CD4-positive, alpha-beta T cell (primary cell): ENCODE measurements around the gene ALK. TPM values are rescaled to one million over a fixed set of nuclear protein-coding genes. Genes with fewer than 3 reads are reported as not detected.

Source experiments
- ATAC-seq: fragments of 200-7000 bp; cut with Tn5 transposase; one replicate; pipeline ENCODE4 v1.10.0; 2022; ENCODE audit warnings: mild to moderate bottlenecking; ENCODE audit not compliant: poor library complexity
- CTCF ChIA-PET: fragments of 350-600 bp; sonication (Branson Sonifier 250); formaldehyde crosslinking; loops from one replicate; lab custom pipeline; 2021; ENCODE audit warnings: antibody characterized with exemption, inconsistent platforms; lab: Charles Lee
- POLR2A ChIA-PET: fragments of 350-600 bp; sonication (Branson Sonifier 250); formaldehyde crosslinking; loops from one replicate; lab custom pipeline; 2021; ENCODE audit warnings: antibody characterized with exemption, inconsistent platforms; lab: Charles Lee
- DNase-seq, 14 experiments: peaks; one replicate each; pipeline ENCODE4 v3.0.0-alpha.2; 2013 to 2020; ENCODE audit warnings: mixed read lengths in 2 of 14
- H3K27ac ChIP-seq, 2 donors: one replicate each; pipeline versions ENCODE4 v1.5.1 to v1.7.0; 2013; ENCODE audit warnings: low read length in 2 of 2, low read depth in 1 of 2, mild to moderate bottlenecking in 1 of 2
- H3K27me3 ChIP-seq, 2 experiments: 1 replicate in 1 of 2; 2 replicates in 1 of 2; pipeline versions ENCODE4 v1.6.1 to v1.7.0; 2013; ENCODE audit warnings: low read length in 2 of 2, control low read depth in 1 of 2, mild to moderate bottlenecking in 1 of 2, moderate library complexity in 1 of 2; ENCODE audit not compliant: insufficient read depth in 2 of 2, control insufficient read depth in 1 of 2
- H3K36me3 ChIP-seq: one replicate; pipeline ENCODE4 v1.6.1; 2013; ENCODE audit warnings: low read length, control low read depth; ENCODE audit not compliant: insufficient read depth
- H3K4me1 ChIP-seq: one replicate; pipeline ENCODE4 v1.6.1; 2013; ENCODE audit warnings: low read length, control low read depth; ENCODE audit not compliant: insufficient read depth
- H3K4me3 ChIP-seq: one replicate; pipeline ENCODE4 v1.5.1; 2013; ENCODE audit warnings: mild to moderate bottlenecking, low read length, moderate library complexity
- H3K9me3 ChIP-seq, 2 experiments: 1 replicate in 1 of 2; 2 replicates in 1 of 2; pipeline versions ENCODE4 v1.6.1 to v1.7.0; 2013; ENCODE audit warnings: low read length in 2 of 2, mild to moderate bottlenecking in 2 of 2, control low read depth in 1 of 2, moderate library complexity in 1 of 2; ENCODE audit not compliant: control insufficient read depth in 1 of 2, insufficient read depth in 1 of 2
- H3K27ac Mint-ChIP-seq: one replicate; pipeline ENCODE4 v1.8.0; 2020; ENCODE audit warnings: mixed read lengths
- H3K27me3 Mint-ChIP-seq: one replicate; pipeline ENCODE4 v1.8.0; 2021; ENCODE audit warnings: mixed read lengths
- H3K36me3 Mint-ChIP-seq: one replicate; pipeline ENCODE4 v1.8.0; 2021; ENCODE audit warnings: low read depth, mixed read lengths
- H3K4me1 Mint-ChIP-seq: one replicate; pipeline ENCODE4 v1.8.0; 2021; ENCODE audit warnings: low read depth, mixed read lengths
- H3K4me3 Mint-ChIP-seq: one replicate; pipeline ENCODE4 v1.8.0; 2020; ENCODE audit warnings: mild to moderate bottlenecking, mixed read lengths
- H3K9me3 Mint-ChIP-seq: one replicate; pipeline ENCODE4 v1.8.0; 2020; ENCODE audit warnings: mixed read lengths
- CTCF ChIP-seq: fragments of 200-600 bp; IDR thresholded peaks from one replicate; pipeline ENCODE4 v1.8.0; 2022; ENCODE audit warnings: antibody characterized with exemption, mild to moderate bottlenecking
- intact Hi-C, 2 experiments: fragments of 100-400 bp; cut with DNase I in 1 of 2; cut with micrococcal nuclease in 1 of 2; formaldehyde crosslinking; loops; one replicate each; pipeline versions ENCODE4 v1.15.1 to v1.9.0; 2023 to 2025; cut with DNase I, micrococcal nuclease
- total RNA-seq, 174 experiments: library from RNA in 2 of 174; stranded (reverse) in 2 of 174; gene quantifications; one replicate each; pipeline ENCODE4 v1.2.3 and lab custom pipeline; 2021 to 2026

Gene ALK
- total RNA-seq, 2 experiments from 2014 or later = not detected

- ATAC-seq (no peak), DNase-seq (no peak)
- intact Hi-C loops = no loop called here
- Histone ChIP-seq H3K4me3 (no peak overlapping the region), H3K36me3 (no peaks in the 10 kb centered on the region), H3K27ac (no peak overlapping the region), H3K4me1 (no peaks in the 10 kb centered on the region), H3K27me3 (peaks cover 0 to 5% of the 10 kb centered on the region in 2 experiments), H3K9me3 (no peaks in the 10 kb centered on the region)
- Mint-ChIP-seq H3K4me3 (no peak overlapping the region), H3K36me3 (no peaks in the 10 kb centered on the region), H3K9me3 (no peaks in the 10 kb centered on the region), H3K27me3 (peaks cover 10% of the 10 kb centered on the region), H3K4me1 (no peaks in the 10 kb centered on the region), H3K27ac (no peak overlapping the region)
- CTCF ChIA-PET = no interaction called here
- no peak for TF ChIP-seq CTCF
- POLR2A ChIA-PET = no interaction called here
These were observed 519.4 kb downstream of the ALK start for GRCh38 chr2:29401994-29402393.

- no peaks in the 10 kb centered on the region for H3K9me3 ChIP-seq
- H3K4me1 ChIP-seq = no peaks in the 10 kb centered on the region
- H3K36me3 Mint-ChIP-seq = no peaks in the 10 kb centered on the region
- no peak overlapping the region for H3K27ac Mint-ChIP-seq
- POLR2A ChIA-PET = no interaction called here
- H3K4me3 ChIP-seq = no peak overlapping the region
- no peaks in the 10 kb centered on the region for H3K36me3 ChIP-seq
- no peak overlapping the region for H3K4me3 Mint-ChIP-seq
- peaks cover 0 to 5% of the 10 kb centered on the region in 2 experiments for H3K27me3 ChIP-seq
- no peak for TF ChIP-seq CTCF
- DNase-seq (no peak), ATAC-seq (no peak)
- H3K9me3 Mint-ChIP-seq = no peaks in the 10 kb centered on the region
- peaks cover 10% of the 10 kb centered on the region for H3K27me3 Mint-ChIP-seq
- intact Hi-C loops = no loop called here
- H3K27ac ChIP-seq = no peak overlapping the region
- no peaks in the 10 kb centered on the region for H3K4me1 Mint-ChIP-seq
- CTCF ChIA-PET = no interaction called here
These were observed 520.3 kb downstream of the ALK start for GRCh38 chr2:29400930-29401653.

GRCh38 chr2:29398384-29399237 is 522.8 kb downstream of the ALK start:
- H3K9me3 Mint-ChIP-seq = no peaks in the 10 kb centered on the region
- no peak overlapping the region for H3K4me3 Mint-ChIP-seq
- Histone ChIP-seq H3K4me1 (no peaks in the 10 kb centered on the region), H3K27me3 (peaks cover 0 to 3% of the 10 kb centered on the region in 2 experiments), H3K36me3 (no peaks in the 10 kb centered on the region), H3K9me3 (no peaks in the 10 kb centered on the region), H3K4me3 (no peak overlapping the region), H3K27ac (no peak overlapping the region)
- no peaks in the 10 kb centered on the region for H3K4me1 Mint-ChIP-seq
- no peak for DNase-seq
- peaks cover 21% of the 10 kb centered on the region for H3K27me3 Mint-ChIP-seq
- H3K27ac Mint-ChIP-seq = no peak overlapping the region
- no peaks in the 10 kb centered on the region for H3K36me3 Mint-ChIP-seq
- POLR2A ChIA-PET = no interaction called here
- ATAC-seq = no peak
- intact Hi-C loops = no loop called here
- CTCF ChIA-PET = no interaction called here
- TF ChIP-seq CTCF = no peak
